Pulmonary artery endothelial cell (primary cell): Measurements from ENCODE around the gene CAMSAP3. TPM values are rescaled to one million over a fixed set of nuclear protein-coding genes. Genes with fewer than 3 reads are reported as not detected.
"Not testable (repeated sequence)": the region's sequence is repeated elsewhere in the genome, so short reads cannot be mapped to it uniquely, and the experiment has no call there.

Experiments used
- DNase-seq: peaks from one replicate; pipeline ENCODE4 v3.0.0-alpha.2; 2011; ENCODE audit warnings: low read depth, low spot score
- total RNA-seq: library from RNA; depleted of rRNA; stranded (reverse); fragments of >200 nt; gene quantifications from 2 replicates; pipeline ENCODE4 v1.2.3, GENCODE V29; 2014

CAMSAP3 gene
- total RNA-seq, 1 donor from 2014 or later, result 0.13 TPM

DNA sequence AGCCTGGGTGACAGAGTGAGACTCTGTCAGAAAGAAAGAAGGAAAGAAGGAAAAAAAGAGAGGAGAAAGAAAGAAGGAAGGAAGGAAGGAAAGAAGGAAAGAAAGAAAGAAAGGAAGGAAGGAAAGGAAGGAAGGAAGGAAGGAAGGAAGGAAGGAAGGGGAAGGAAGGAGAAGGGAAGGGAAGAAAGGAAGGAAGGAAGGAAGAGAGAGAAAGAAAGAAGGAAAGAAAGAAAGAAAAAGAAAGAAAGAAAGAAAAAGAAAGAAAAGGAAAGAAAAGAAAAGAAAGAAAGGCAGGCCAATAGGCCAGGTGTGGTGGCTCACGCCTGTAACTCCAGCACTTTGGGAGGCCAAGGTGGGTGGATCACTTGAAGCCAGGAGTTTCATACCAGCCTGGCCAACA is 18.2 kb upstream of the CAMSAP3 start:
- DNase-seq, result not testable (repeated sequence)

DNA sequence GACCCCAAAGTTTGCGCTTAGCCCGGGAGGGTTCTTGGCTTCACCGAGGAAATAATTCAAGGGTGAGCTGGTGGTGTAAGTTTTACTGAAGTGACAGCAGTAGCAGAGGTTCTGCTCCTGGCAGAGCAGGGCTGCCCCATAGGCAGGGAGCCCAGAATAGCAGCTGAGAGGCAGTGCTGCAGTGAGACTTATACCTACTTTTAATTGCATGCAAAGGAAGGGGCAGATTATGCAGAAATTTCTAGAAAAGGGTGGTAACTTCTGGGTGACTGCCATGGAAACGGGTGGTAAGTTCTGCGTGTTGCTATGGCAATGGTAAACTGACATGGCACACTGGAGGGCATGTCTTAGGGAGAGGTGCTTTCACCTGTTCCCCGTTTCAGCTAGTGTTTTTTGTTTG is 17.5 kb upstream of the CAMSAP3 start:
- DNase-seq, result no peak

DNA sequence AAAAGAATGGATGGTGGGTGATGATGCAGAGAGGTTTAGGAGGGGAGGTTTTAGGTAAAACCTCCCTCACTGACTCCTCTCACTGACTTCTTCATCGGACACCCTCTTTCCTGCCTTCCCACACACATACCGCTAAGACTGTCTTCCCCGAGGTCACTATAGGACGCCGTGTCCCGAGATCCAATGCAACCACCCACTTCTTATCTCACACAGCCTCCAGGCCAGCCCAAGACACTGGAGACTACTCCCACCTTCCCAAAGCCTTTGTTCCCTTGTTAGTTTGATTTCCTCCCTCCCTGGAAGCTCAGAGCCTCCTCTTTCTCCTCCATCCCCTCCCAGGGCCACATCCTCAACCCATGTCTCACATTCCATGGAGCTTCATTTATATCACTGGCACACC is 16.5 kb upstream of the CAMSAP3 start:
- DNase-seq, result no peak

DNA sequence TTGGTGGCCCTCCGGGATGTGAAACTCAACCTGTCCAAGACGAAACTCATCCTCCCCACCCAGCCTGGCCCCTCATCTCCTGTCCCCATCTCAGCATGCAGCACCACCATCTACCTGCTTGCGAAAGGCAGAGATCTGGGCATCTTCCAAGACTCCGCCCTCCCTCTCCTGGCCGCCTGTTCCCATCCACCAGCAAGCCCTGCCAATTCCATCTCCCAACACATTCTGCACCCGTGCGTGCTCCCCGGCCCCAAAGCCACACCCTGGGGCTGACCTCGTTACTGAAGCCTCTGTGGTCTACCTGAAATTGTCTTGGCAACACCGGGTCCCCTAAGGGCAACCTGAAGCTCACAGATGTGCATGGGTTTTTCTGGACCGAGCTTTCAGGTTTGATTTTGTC is 13.2 kb upstream of the CAMSAP3 start:
- no peak for DNase-seq

DNA sequence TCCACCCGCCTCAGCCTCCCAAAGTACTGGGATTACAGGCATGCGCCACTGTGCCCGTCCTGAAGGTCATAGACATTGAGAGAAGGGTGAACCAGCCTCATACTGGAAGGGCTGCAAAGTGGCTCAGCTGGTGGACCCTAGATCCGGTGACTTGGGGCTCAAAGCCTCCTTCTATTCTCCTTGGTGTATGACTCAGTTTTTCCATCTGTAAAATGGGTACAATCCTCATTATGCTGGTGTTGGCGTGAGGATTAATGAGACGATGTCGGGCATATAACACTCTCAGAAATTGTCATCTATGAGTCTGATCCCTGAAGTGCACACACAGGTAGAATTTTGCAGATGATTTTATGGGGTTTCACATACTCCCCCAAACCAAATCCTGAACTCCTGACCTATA is 5.8 kb upstream of the CAMSAP3 start:
- no peak for DNase-seq

DNA sequence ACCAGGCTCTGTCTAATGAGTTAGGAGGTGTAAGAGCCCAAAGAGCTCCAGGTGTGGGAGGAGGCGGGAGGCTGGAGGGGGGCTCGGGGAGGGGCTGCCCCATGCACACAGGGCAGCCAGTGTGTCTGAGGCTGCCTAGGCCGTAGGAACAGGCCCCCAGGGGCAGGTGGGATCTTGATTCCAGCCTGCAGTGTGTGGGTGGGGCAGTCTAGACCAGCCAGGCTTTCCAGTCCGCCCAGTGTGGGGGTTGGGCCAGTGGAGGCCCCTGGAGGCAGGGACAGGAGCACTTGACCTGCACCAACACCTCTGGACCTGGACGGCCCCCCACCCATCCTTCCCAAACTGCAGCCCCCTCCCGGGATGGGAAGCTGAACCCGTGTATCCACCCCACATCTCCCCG is 5.4 kb upstream of the CAMSAP3 start:
- no peak for DNase-seq

DNA sequence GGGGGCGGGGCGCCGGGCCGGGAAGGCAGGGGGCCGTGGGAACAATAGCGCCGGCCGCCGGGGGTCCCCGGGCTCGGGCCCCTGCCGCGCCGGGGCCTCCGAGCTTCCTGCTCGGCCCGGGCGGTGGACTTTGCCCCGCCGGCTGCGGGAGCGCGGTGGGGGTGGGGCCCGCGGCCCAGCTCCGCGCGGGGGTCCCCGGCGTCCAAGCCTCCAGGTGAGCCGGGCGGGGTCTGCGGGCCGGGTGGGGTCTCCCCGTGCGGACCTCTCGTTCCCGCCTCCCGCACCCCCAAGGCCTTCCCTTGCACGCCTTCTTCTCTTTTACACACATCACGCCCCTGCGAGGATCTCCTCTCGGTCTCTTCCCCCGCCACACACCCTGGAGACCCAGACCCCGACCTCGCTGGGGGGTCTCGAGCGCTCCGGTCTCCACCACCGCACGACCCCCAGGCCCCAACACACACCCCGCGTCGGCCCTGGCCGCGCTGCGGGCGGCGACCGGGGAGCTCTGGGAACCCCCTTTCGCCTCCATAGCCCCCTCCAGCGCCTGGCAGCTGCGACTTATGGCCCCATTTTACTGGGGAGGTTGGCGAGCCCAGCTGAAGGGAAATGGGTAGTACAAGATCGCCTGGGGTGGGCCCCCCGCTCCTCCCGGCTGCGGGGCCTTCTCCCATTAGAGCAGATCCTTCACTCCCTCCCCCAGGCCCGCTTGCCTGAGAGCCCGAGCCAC is 711 bp downstream of the CAMSAP3 start:
- no peak for DNase-seq

DNA sequence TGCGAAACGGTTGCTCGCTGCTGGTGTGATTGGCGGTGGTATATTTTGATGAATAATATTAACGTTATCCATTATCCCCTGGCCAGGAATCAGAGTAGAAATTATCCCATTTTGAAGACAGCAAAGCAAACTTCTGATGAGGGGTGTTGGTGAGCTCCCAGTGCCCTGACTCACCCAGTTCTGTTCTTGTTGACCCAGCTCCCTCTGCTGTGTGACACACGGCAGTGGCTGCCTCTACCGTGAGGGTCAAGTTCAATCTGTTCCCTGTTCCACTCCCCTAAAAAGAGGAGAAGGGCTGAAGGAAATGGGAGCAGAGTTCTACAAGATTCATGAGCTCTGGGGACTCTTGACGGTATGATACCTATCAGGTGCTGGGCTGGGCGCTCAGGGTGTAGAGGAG is 2.0 kb downstream of the CAMSAP3 start:
- DNase-seq, result no peak

DNA sequence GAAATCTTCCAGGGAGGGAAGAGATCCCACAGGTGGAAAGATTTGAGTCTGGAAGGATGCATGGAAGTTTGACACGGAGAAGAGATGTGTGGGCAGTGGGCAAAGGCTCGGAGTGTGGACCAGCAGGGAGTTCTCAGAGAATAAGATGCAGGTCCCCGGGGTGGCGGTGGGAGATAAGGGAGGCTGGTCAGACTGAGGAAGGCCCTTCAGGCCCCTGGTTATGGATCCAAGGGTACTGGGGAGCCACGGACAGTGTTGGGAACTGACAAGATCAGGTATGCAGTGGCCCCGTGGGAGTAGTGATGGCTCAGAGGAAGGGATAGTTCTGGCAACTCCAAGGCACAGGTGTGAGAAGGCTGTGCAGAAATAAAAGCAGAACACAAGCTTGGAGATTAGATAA is 2.5 kb downstream of the CAMSAP3 start:
- no peak for DNase-seq

DNA sequence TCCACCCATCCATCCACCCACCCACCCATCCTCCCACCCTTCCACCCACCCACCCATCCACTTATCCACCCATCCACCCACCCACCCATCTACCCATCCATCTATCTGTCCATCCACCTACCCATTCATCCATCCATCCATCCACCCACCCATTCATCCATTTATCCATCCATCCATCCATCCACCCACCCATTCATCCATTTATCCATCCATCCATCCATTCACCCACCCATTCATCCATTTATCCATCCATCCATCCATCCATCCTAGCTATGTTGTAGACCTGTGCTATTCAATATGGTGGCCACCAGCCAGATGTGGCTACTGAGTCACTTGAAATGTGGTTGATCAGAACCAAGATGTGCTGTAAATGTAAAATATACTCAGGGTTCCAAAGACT is 5.1 kb downstream of the CAMSAP3 start:
- DNase-seq, result no peak

DNA sequence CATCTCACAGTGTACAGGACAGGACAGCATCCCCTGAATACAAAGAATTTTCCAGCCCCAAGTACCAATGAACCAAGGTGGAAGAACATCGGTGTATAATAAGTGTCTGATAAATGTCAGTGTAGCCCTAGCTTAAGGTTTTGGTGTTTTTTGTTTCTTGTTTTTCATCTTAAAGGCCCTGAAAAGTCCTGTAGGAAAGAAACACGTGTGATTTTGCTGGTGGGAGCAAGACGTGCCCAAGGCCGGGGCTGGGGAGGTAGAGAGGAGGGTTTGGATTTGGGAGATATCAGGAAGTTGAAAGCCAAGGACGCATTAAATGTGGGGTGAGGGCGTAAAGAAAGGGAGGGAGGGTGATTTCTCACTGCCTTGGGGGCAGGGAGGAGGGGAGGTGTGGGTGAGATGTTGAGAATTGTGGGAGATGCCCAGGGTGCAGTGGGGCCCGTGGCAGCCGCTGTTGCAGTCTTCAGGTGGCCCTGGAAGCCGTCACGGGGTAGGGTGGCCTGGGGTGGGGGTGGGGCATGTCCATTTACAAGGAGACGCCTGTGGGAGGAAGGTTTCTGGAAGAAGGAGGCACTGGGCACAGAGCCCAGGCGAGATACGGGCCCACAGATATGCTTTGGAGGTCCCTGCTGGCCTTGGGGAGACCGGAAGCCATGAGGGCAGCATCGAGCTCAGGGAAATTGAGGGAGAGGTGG is 6.7 kb downstream of the CAMSAP3 start:
- DNase-seq, result no peak

DNA sequence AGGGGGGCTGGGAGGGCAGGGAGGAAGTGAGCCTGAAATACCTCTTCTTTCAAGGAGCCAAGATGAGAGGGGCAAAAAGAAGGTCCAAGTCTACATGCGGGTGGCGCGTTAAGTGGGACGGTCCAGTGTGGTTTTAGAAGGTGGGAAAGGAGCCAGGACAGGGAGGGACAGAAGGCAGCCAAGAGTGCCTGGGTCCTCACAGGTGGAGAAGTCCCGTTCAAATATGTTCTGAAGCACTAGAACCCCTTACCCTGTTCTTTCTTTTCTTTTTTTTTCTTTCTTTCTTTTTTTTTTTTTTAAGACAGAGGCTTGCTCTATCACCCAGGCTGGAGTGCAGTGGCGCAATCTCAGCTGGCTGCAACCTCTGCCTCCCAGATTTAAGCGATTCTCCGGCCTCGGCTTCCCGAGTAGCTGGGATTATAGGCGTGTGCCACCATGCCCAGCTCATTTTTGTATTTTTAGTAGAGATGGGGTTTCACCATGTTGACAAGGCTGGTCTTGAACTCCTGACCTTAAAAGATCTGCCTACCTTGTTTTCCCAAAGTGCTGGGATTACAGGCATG is 7.4 kb downstream of the CAMSAP3 start:
- no peak for DNase-seq

DNA sequence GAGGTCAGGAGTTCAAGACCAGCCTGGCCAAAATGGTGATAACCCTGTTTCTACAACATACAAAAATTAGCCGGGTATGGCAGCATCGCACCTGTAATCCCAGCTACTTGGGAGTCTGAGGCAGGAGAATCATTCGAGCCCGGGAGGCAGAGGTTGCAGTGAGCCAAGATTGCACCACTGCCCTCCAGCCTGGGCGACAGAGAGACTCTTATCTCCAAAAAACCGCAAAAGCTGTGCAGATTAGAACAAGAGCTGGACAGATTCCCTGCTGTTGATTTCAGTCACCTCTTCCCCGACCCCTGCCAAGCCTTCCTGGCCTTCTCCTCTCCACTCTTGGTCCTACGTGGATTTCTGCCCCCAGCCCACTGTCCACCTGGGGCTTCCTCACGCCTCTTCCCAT is 8.3 kb downstream of the CAMSAP3 start:
- no peak for DNase-seq

DNA sequence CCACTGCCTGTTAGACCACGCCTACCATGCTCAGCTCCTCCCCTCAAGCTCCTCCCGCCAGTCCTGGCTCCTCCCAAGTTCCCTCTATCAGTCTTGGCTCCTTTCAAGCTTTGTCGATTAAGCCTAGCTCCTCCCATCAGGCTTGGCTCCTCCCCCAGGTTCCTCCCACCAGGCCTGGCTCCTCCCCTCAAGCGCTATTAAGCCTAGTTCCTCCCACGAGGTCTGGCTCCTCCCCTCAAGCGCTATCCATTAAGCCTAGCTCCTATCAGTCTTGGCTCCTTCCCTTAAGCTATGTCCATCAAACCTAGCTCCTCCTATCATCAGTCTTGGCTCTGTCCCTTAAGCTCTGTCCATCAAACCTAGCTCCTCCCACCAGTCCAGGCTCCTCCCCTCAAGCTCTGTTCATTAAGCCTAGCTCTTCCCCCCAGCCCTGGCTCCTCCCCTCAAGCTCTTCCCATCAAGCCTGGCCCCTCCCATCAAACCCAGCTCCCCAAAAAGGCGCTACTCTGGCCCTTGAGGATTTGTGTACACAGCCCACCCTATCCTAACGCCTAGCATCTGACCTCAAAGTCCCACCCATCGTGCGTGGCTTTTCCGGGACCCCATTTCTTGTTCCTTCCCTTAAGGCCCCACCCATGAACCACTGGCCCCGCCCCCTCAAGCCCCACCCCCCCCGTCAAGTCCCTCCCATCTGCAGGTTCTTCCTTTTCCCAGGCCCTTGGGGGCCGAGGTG is 10.0 kb downstream of the CAMSAP3 start:
- DNase-seq, result no peak

DNA sequence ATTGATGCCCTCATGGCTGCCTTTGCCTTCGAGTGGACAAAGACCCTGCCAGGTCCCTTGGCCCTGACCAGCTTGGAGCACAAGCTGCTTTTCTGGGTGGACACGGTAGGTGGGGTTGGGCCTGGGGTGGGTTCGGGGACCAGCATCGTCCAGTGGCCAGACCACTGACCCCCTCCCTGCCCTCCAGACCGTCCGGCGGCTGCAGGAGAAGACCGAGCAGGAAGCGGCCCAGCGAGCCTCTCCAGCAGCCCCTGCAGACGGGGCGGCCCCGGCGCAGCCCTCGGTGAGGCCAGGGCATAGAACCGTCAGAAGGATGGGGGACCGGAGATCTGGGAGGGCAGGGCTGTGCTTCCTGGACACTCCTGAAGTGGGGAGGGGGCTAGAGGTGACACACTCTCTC is 10.6 kb downstream of the CAMSAP3 start:
- no peak for DNase-seq

DNA sequence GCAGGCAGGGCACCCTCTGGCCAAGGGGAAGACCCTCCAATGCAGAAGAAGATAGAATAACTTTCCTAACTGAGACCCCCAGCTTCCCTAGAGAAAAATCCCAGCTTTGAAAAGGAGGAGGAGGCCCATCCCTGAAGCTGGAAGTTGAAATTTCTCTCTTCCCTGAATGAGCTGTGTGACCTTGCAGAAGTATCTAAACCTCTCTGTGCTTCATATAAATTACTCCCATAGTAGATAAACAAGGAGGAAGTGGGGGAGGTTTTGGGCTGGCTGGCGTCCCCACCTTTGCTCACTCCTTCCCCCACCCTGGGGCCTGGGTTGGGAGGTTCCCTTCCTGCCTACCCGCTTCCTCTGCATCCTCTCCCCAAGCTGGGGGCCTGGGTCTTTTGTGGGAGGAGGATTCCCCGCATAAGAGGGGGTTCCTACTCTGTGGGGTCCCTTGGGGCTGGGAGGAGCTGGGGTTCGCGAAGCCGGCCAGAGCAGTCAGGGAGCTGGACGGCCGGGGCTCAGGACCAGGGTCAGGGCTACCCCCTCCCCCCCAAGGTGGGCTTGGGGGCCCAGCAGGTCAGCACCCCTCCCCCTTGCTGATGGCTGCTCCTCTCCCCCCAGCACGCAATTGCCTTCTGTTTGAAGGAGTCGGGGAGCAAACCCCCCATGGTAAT is 11.7 kb downstream of the CAMSAP3 start:
- DNase-seq, result no peak

DNA sequence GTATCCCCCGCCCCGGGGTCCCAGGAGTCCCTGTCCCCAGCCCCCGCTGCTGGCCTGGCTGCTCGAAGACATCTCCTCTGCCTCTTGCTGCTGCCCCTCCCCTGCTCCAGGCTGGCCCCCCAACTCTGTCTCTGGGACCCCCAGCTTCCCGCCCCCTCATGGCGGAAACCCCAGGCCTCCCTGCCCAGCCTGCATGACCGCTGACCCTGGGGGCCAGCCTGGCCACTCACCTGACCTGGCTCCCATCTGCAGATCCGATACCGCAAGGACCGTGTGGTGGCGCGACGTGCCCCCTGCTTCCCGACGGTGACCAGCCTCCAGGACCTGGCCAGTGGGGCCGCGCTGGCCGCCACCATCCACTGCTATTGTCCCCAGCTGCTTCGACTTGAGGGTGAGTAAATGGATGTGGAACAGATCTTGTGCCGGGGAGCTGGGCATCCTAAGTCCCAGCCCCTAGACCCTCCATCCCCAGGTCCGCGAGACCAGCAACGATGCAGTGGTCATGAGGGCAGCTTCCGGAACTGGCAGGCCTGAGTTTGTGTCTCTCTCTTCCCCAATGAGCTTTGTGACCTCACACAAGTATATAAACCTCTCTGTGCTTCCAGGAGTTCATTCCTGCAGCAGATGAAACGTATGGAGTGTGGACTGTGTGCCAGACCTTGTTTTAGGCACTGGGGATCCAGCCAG is 12.4 kb downstream of the CAMSAP3 start:
- DNase-seq, result no peak

DNA sequence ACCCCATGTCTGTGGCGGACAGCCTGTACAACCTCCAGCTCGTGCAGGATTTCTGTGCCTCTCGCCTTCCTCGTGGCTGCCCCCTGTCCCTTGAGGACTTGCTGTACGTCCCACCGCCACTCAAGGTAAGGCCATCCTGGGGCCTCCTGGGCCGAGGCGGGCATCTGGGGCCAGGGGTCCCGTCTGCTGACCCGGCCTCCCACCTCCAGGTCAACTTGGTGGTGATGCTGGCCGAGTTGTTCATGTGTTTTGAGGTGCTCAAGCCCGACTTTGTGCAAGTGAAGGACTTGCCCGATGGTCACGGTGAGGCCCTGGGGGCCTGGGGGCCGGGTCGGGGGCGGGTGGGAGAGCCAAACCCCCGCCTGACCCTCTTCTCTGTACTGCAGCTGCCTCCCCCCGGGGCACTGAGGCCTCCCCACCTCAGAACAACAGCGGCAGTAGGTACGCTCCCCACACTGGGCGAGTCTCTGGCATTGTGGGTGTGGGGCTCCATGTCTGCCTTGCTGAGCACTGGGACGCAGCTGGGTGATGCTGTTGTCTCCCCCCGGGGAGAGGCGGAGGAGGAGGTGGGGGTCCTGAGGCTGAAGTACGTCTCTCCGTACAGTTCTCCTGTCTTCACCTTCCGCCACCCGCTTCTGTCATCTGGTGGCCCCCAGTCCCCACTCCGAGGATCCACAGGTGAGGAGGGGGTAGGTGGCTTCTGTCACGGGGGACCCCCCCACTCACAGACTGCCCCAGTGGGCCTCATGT is 15.0 kb downstream of the CAMSAP3 start:
- no peak for DNase-seq

DNA sequence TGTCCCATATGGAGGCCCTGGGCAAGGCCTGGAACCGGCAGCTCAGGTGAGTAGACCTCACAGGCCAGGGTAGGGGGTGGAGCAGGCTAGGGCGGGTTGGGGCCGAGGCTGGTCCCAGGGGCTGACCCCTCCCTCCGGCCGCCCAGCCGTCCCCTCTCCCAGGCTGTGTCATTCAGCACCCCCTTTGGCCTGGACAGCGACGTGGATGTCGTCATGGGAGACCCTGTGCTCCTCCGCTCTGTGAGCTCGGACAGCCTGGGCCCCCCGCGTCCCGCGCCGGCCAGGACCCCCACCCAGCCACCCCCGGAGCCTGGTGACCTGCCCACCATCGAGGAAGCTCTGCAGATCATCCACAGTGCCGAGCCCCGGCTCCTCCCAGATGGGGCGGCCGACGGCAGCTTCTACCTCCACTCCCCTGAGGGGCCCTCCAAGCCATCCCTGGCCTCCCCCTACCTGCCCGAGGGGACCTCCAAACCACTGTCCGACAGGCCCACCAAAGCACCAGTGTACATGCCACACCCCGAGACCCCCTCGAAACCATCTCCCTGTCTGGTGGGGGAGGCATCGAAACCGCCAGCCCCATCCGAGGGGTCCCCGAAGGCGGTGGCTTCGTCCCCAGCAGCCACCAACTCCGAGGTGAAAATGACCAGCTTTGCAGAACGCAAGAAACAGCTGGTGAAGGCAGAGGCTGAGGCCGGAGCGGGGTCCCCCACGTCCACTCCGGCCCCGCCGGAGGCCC is 16.0 kb downstream of the CAMSAP3 start:
- no peak for DNase-seq
